Muscle of leg (tissue), 11 donors: ENCODE data around the gene ZFAND3. TPM values are rescaled to one million over a fixed set of nuclear protein-coding genes. Genes with fewer than 3 reads are reported as not detected.

Experiments
- DNase-seq: peaks from one replicate; pipeline ENCODE4 v3.0.0; 2013
- H3K27ac ChIP-seq: one replicate; pipeline ENCODE4 v1.5.1; 2013; ENCODE audit warnings: mild to moderate bottlenecking, low read length, control low read depth
- H3K27me3 ChIP-seq: one replicate; pipeline ENCODE4 v1.6.1; 2013; ENCODE audit warnings: low read length; ENCODE audit not compliant: control insufficient read depth, insufficient read depth
- H3K36me3 ChIP-seq: one replicate; pipeline ENCODE4 v1.6.1; 2013; ENCODE audit warnings: low read length; ENCODE audit not compliant: control insufficient read depth, insufficient read depth
- H3K4me1 ChIP-seq: one replicate; pipeline ENCODE4 v1.6.1; 2013; ENCODE audit warnings: low read length; ENCODE audit not compliant: control insufficient read depth, insufficient read depth
- H3K4me3 ChIP-seq: one replicate; pipeline ENCODE4 v1.5.1; 2013; ENCODE audit warnings: low read length, control low read depth
- H3K9me3 ChIP-seq: replicated peaks from 2 replicates; pipeline ENCODE4 v1.6.1; 2013; ENCODE audit warnings: low read depth, low read length; ENCODE audit not compliant: control insufficient read depth
- WGBS: methylation state at CpG from one replicate; pipeline ENCODE4 v1.1.5; 2013; ENCODE audit warnings: missing lambda C conversion rate; ENCODE audit not compliant: insufficient coverage; 5-methylcytosine and 5-hydroxymethylcytosine counted together
- polyA plus RNA-seq, 8 donors: library from polyadenylated mRNA; unstranded; fragments of 120-200 nt; gene quantifications; one replicate each; pipeline versions ENCODE4 v1.2.1 to v1.2.3, GENCODE V29; 2013; ENCODE audit warnings: inconsistent platforms in 1 of 8, low replicate concordance in 1 of 8; ENCODE audit not compliant: insufficient read length in 8 of 8, insufficient read depth in 1 of 8
- total RNA-seq: library from RNA; stranded (reverse); fragments of 120-200 nt; gene quantifications from one replicate; pipeline ENCODE4 v1.2.4, GENCODE V29; 2013

Gene ZFAND3
- total and polyA plus RNA-seq, 9 donors = 13.8 to 92.1 (median 83.8) TPM

DNA sequence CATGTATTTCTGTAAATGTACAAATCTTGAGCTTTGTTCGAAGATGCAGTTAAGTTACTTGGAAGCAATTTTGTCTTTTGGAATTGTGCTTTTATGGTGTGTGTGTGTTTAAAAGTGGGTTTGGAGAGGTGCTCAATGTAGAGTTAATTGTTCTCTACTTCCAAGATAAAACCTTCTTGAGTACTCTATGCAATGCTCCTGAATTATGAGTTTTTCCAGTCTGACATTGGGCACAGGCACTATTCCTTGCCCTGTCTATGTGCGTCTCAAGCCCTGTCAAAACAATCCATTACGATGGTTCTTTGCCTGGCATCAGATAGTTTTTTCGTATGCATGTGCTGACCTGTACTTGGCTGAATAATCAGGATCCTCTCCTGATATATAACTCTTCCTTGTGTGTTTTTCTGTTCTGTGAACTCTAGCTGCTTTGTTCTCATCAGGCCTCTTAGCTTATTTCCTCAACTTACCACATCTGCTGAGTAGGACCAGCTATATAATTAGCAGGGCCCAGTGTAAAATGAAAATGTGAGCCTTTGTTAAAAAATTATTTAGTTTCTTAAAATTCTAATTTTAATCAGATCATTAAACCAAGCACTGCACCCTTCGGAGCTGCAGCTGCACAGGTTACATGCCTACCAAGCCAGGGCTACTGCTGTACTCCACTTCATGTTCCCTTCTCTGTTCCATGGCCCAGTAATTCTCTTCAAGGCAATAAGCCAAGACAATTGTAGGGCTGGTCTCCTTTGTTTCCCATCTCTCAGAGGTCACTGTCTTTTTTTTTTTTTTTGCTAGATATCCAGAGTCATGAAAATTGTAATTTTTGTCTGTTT is 160.1 kb downstream of the ZFAND3 start:
- WGBS = 92% methylated on average over 3 of the region's 5 CpGs
- Histone ChIP-seq H3K36me3 (no peaks in the 10 kb centered on the region), H3K27ac (peak overlapping the region; percentile 29), H3K4me1 (peaks cover 2% of the 10 kb centered on the region), H3K9me3 (peaks cover 5% of the 10 kb centered on the region), H3K4me3 (no peak overlapping the region), H3K27me3 (no peaks in the 10 kb centered on the region)
- DNase-seq = no peak

DNA sequence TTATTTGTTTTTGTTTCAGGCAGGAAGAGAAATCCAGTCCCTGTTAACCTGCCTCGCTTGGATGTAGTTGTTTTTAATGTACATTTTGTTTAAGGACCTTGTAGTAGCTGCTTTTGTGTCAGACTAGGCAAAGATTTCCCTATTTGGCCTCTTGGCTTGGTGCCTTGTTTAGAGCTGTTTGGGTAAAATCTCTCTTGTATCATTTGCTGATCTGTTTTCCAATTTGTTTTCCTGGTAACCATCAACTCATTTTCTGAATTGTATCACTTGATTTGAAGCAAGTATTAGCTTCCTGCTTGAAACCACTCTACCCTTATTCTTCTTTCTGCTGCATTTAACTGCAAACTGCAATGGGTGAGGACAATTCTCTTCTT is 160.7 kb downstream of the ZFAND3 start:
- Histone ChIP-seq H3K4me1 (peaks cover 2% of the 10 kb centered on the region), H3K4me3 (no peak overlapping the region), H3K27me3 (no peaks in the 10 kb centered on the region), H3K36me3 (no peaks in the 10 kb centered on the region), H3K9me3 (no peaks in the 10 kb centered on the region), H3K27ac (peak overlapping the region; percentile 18)
- no CpG with 5 or more reads among the region's 1 CpG for WGBS
- DNase-seq = peak; percentile 86

DNA sequence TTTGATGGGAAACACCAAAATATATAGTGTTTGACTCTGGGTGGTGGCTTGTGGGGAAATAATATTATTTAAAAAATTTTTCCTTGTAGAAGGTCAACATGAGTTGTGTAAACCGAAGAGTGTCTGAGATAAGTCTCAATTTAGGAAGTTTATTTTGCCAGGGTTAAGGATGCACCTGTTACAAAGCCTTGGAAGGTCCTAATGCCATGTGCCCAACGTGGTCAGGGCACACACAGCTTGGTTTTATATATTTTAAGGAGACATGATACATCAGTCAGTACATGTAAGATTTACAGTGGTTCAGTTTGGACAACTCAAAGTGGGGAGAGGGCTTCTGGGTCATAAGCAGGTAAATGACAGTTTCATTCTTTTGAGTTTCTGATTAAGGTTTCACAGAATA is 162.1 kb downstream of the ZFAND3 start:
- peaks cover 2% of the 10 kb centered on the region for H3K4me1 ChIP-seq
- no peak overlapping the region for H3K27ac ChIP-seq
- H3K36me3 ChIP-seq = no peaks in the 10 kb centered on the region
- H3K27me3 ChIP-seq = no peaks in the 10 kb centered on the region
- WGBS = 100% methylated on average over 1 of the region's 2 CpGs
- no peaks in the 10 kb centered on the region for H3K9me3 ChIP-seq
- DNase-seq = no peak
- no peak overlapping the region for H3K4me3 ChIP-seq

DNA sequence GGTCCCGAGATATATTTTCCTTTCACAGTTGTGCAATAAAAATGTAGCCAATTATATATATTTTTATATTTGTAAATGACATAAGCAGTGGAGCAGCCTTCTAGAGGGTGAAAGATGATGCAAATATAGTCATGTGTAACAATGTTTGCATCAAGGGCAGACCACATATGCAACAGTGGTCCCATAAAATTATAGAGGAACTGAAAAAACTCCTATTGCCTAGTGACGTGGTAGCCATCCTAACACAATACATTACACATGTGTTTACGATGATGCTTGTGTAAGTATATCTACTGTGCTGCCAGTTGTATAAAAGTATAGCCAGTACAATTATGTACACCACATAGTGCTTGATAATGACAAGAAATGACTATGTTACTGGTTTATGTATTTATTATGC is 162.8 kb downstream of the ZFAND3 start:
- Histone ChIP-seq H3K4me3 (no peak overlapping the region), H3K9me3 (no peaks in the 10 kb centered on the region), H3K36me3 (no peaks in the 10 kb centered on the region), H3K27me3 (no peaks in the 10 kb centered on the region), H3K27ac (no peak overlapping the region), H3K4me1 (peaks cover 2% of the 10 kb centered on the region)
- no peak for DNase-seq
- no CpG with 5 or more reads among the region's 3 CpGs for WGBS

DNA sequence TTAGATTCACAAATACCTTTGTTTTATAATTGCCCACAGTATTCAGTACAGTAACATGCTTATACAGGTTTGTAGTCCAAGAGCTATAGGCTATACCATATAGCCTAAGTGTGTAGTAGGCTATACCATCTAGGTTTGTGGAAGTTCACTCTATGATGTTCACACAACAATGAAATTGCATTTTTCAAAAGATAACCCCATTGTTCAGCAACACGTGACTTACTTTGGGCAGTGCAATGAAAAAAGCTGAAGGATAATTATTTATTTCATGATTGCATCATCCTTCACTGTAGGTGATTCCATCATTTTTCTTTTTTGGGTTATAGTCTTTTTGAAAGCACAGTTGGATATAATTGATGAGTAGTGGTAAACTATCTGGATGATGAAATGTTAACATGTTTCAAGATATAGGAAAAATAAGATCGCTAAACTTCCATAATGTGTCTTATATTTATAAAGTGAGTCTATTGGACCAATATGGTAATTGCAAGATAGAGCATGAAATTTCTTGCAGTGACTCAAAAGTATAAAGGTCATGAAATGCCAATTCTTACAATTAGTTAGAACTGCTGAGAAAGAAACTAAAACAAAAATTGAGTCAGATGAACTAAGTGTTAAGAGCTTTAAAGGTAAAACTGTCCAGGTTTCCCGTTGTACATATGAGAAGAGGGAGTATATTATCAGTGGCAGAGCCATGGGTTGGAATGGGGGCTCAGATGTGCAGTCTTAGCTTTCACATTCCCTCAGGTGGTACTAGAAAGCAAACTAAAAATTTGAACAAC is 164.4 kb downstream of the ZFAND3 start:
- WGBS = 100% methylated on average over 1 of the region's 3 CpGs
- H3K27ac ChIP-seq = no peak overlapping the region
- no peaks in the 10 kb centered on the region for H3K27me3 ChIP-seq
- peaks cover 6% of the 10 kb centered on the region for H3K4me1 ChIP-seq
- H3K4me3 ChIP-seq = no peak overlapping the region
- DNase-seq = no peak
- H3K9me3 ChIP-seq = no peaks in the 10 kb centered on the region
- no peaks in the 10 kb centered on the region for H3K36me3 ChIP-seq

DNA sequence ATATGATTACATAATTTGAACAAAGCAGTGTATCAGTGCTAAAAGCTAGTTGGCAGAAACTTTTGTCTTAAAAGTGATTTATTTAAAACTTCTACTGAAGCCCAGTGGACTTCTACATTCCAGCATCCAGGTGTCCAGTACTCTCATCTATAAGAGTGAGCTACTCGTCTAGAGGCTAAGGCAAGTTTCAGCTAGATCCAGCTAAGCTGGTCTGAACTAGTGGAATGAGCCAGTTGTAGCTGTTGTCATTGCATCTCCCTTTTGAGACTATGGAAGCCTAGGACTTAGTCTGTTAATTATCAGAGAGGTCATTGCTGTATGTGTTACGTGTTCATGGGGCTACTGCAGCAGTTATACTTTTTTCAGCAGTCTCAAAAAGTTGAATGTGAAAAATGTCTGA is 165.1 kb downstream of the ZFAND3 start:
- whole genome bisulfite sequencing = 80% methylated on average over 1 of the region's 2 CpGs
- H3K36me3 ChIP-seq = no peaks in the 10 kb centered on the region
- no peak for DNase-seq

DNA sequence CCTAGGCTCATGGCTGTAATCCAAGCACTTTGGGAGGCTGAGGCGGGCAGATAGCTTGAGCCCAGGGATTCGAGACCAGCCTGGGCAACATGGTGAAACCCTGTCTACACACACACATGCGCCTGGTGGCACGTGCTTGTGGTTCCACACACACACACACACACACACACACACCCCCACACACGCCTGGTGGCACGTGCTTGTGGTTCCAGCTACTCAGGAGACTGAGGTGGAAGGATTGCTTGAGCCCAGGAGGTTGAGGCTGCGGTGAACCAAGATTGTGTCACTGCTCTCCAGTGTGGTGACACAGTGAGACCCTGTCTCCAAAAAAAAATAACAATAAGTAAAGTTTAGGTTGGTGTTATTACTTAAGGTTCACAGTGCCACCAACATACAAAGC is 165.8 kb downstream of the ZFAND3 start:
- Histone ChIP-seq H3K27ac (no peak overlapping the region), H3K4me1 (peaks cover 4% of the 10 kb centered on the region), H3K36me3 (no peaks in the 10 kb centered on the region), H3K27me3 (no peaks in the 10 kb centered on the region), H3K9me3 (no peaks in the 10 kb centered on the region), H3K4me3 (no peak overlapping the region)
- WGBS = no CpG with 5 or more reads among the region's 7 CpGs
- no peak for DNase-seq

More for the DNA sequence above, 165.1 kb downstream of the ZFAND3 start:
- no peaks in the 10 kb centered on the region for H3K27me3 ChIP-seq
- H3K4me3 ChIP-seq = no peak overlapping the region
- H3K9me3 ChIP-seq = no peaks in the 10 kb centered on the region
- H3K27ac ChIP-seq = no peak overlapping the region
- H3K4me1 ChIP-seq = peaks cover 6% of the 10 kb centered on the region

DNA sequence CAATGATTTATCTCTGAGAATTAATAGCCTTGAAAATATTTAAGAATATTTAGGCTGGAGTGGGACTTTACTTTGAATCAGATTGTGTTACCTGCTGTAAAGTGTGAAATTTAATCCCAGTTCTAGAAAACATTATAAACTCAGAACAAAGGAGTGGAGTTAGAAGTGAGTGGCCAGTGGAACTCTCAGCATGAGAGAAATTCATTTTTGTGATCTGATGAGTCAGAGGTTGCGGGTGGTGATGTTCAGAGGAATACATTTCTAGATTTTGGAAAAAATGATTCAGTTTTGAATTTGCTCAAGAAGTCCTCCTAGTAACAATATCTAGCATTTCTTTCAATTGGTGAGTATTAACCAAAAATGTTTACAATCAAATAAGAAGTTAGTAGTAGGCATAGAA is 167.5 kb downstream of the ZFAND3 start:
- H3K27ac ChIP-seq = no peak overlapping the region
- peak; percentile 27 for DNase-seq
- no peaks in the 10 kb centered on the region for H3K9me3 ChIP-seq
- no peak overlapping the region for H3K4me3 ChIP-seq
- H3K4me1 ChIP-seq = peaks cover 9% of the 10 kb centered on the region
- H3K36me3 ChIP-seq = no peaks in the 10 kb centered on the region
- no peaks in the 10 kb centered on the region for H3K27me3 ChIP-seq
- no CpG with 5 or more reads among the region's 1 CpG for WGBS

DNA sequence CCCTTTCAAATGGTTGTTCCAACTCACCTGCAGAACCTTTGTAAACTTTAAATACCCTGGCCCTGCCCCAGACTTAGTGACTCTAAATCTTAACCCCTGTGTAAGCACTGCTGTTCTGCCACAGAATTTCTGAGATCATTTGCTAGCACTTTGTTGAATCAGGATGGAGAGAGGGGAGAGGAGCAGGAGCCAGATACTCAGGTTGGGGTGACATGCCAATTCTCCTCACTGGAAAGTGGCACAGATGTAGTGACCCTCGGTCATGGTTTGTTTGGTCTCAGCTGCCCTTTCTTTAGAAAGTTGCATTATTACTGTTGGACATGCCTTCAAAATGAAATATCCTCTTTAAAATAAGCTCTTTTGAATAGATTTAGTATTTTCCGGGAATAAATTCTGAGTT is 168.0 kb downstream of the ZFAND3 start:
- peak overlapping the region; percentile 23 for H3K27ac ChIP-seq

DNA sequence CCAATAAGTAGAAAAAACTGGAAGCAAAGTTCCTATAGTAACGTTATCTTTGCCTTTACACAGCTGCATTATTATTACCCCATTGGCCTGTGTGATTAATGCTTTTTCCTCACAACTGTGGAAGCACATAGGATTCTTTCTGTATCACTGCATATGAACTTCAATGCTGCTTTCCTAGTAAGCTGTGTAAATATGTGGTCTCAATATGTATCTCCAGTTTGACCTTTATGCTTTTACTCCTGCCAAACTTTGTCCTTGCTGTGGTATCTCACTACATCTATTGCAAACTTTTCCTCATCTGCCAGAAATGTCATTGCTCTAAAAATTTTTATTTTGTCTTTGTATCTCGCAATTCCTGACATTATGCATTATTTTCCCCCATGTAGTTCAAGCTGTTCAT is 168.6 kb downstream of the ZFAND3 start:
- DNase-seq = peak; percentile 43
- H3K4me1 ChIP-seq = peaks cover 9% of the 10 kb centered on the region
- H3K4me3 ChIP-seq = no peak overlapping the region
- no peaks in the 10 kb centered on the region for H3K27me3 ChIP-seq
- H3K36me3 ChIP-seq = no peaks in the 10 kb centered on the region
- H3K27ac ChIP-seq = no peak overlapping the region
- H3K9me3 ChIP-seq = no peaks in the 10 kb centered on the region
- no CpG with 5 or more reads among the region's 2 CpGs for WGBS

More for the DNA sequence above, 168.0 kb downstream of the ZFAND3 start:
- no peaks in the 10 kb centered on the region for H3K36me3 ChIP-seq
- H3K4me1 ChIP-seq = peaks cover 9% of the 10 kb centered on the region
- no CpG with 5 or more reads among the region's 2 CpGs for WGBS
- peak; percentile 11 for DNase-seq
- no peaks in the 10 kb centered on the region for H3K27me3 ChIP-seq
- no peak overlapping the region for H3K4me3 ChIP-seq
- H3K9me3 ChIP-seq = no peaks in the 10 kb centered on the region
